GM18520 (cell line): ENCODE measurements around the gene WDR4.
"Not testable (repeated sequence)": the region's sequence is repeated elsewhere in the genome, so short reads cannot be mapped to it uniquely, and the experiment has no call there.

Experiments
- ATAC-seq: cut with Tn5 transposase; IDR thresholded peaks from one replicate; pipeline ENCODE4 v1.9.1; 2021; ENCODE audit not compliant: unreplicated experiment

The WDR4 gene

DNA sequence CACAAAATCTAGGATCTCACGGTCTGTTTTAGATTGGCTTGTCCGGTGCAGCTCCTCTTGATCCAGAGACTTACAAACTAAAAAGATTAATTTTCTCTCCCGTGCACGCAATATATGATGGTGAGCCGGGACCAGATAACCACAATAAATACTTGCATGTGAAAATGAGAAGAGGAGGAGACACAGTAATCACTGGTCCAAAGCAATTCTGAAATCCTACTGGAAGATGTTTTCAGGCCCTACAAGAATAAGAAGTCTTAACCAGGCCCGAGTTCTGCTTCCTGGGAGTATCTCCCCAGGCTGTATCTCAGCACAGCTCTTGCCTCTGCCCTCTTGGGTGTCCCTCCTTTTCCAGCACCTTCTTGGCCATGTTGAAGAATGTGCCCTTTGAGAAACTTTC is 1.0 kb upstream of the WDR4 start:
- no peak for ATAC-seq

DNA sequence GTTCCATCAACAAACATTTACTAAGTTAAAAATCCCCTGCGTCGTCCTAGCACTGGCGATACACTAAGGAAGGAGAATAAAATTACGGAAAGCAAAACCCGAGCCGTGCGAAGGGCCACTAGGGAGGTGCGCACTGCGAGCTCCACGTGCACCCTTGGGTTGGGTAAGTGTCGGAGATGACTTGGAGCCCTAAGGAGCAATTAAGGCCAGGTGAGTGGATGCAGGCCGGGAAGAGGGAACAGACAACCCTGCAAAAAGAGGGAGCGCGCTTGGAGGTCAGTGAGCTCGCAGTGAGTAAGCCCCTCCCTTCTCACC is 704 bp downstream of the WDR4 start:
- ATAC-seq: no peak

DNA sequence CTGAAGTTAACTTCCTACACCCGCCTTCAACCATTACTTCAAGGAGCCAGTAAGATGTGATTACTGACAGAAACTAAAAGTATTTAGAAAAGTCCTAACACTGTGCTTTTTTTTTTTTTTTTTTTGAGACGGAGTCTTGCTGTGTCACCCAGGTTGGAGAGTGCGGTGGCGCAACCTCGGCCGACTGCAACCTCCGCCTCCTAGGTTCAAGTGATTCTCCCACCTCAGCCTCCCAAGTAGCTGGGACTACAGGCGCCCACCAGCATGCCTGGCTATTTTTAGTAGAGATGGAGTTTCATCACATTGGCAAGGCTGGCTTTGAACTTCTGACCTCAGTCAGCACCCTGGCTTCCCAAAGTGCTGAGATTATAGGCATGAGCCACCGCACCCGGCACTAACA is 3.5 kb downstream of the WDR4 start:
- ATAC-seq: not testable (repeated sequence)

DNA sequence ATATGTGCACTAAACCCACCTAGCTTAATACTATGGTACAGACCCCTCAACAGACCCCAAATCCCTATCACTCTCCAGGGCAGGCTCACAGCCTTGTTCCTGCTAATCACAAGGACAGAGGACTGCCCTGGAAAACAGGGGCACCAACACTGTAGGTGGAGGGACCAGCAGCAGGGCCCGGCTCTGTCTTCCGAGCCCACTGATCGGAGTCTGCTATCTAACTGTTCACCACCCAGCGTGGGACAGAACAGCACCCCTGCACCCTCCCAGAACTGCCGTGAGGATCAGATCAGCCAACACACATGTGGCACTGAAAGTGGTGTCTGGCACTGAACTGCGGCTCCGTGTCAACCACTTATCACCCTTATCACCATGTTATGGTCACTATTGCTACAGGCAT is 6.2 kb downstream of the WDR4 start:
- no peak for ATAC-seq

DNA sequence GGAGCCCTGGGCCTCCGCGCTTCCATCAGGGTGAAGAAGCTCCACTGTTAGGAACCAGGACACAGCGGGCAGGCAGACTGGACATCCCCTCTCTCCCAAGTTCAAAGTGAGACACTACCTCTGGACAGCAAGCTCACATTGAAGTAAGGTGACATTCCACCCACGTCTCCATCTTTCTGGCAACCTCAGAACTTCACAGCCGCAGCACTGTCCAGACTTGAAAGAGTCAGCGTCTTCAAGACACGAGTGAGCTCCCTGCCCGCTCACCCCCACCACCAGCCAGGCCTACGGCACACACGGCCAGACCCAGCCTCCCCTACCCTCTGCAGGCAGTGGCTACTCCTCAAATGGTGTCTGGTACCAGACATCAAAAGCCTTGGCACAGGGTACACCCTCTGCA is 11.1 kb downstream of the WDR4 start:
- no peak for ATAC-seq

DNA sequence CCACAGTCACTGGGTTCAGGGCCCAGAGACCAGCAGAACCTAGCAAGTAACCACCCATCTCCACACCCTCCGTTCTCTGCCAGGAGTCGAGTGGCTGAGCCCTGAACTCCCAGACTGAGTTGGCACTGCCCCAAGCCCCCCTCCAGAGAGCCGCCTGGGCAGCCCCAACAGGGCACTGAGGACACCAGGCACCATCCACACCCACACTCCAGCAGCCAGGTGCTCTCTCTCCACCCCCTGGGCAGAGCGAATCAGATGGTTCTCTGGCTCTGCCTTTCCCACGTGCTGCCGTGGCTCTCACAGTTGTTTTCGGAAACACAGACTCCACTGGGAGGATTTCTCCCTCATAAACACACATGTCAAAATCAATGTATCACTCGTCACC is 13.6 kb downstream of the WDR4 start:
- ATAC-seq: no peak

DNA sequence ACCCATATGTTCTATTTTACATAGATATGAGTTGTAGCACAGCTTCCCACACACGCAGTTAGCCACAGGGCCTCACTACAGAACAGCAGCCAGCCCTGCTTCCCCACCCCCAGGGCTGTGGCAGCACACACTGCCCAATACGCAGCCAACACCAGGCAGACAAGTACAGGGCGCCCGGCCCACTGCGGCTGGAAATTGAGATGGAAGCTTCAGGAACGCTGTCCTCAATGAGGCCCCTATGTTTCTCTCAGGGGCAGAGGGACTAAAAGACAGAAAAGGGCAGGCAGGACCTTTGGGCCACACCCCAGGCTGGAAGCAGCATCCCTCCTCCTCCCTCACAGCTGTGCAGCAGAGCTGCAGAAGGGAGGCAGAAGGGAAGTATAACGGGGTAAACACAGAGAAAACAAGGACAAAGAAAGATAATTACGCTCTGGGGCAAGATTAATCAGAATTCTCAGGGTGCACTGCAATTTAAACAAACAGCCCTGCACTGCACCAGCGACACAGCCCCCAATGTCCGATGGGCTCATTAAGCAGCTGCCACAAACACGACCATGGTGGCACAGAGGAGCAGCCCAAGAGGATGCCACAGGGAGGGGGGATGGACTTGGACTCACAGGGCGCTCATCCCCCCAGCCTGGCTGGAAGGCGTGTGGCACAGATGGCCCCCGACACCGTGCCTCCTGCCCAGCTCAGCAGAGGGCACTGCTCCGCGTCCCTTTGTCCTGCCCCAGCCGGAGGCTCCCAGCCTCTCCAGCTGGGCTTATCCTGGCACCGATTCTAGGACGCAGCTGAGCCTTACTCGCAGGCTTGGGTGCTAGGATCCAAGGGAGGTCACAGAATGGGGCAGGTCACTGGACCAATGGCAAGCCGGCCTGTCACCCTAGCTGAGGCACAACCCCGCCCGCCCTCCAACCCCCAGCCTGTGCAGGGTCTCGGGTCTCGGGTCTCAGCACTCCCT is 14.2 kb downstream of the WDR4 start:
- ATAC-seq: no peak

DNA sequence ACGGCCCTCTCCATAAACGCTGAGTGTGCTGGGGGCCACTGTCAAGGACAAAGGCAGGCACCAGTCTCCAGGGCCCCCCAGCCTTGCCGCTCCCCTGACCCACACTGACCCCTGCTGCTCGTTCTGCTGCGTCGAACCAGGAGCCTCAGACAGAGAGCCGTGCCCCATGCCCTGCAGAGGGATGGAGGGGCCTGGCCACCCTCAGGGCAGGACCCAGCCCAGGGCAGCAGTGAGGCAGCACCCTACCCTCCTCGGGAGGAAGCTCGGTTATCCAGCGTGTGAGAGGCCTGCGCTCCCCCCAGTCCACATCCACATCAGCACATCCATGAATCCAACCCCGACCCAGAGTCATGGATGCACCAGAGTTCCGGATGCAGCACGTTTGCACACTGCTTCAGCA is 15.1 kb downstream of the WDR4 start:
- ATAC-seq: no peak

DNA sequence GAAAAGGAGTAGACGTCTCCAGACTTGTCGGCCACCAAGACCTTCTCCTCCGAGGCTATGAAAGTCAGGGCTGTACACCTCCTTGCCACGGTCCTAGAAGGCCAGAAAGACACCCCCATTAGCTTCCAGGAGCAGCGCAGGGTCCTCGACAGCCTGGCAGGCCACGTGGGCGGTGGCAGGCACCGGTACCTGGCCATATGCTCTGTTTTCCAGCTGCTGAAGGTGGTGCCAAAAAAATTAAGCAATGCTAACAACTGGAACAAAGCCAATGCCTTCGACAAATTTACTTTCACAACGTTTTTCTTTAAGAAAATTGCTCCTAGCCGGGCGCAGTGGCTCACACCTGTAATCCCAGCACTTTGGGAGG is 15.9 kb downstream of the WDR4 start:
- ATAC-seq: no peak

DNA sequence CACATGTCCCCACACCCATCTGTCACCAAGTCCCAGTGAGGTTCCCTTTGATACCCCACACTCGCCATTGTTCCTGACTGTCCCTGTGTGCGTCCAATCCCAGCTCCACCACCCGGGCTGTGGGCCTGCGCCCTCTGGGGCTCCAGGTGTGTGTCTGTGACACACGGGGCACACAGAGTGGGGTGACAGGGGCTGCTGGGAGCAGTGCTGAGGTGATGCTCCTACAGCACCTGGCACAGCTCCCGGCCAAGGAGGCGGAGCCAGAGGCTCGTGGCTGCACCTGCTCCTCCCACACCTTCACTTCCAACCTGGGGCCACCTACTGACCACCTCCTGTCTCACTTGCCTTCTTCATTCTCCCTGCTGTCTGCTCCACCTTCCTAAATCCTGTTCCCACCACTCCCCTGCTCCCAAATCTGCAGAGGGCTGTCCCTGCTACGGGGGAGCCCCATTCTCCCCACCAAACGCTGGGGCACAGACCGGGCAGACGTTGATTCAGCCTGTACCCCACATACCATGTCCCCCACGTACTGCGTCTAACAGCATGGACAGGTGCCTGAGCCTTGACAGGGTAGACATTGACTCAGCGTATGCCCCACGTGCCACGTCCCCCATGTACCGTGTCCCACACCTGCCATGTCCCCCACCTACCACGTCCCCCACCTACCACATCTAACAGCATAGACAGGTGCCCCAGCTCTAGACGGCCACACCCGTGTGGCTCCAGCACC is 16.4 kb downstream of the WDR4 start:
- ATAC-seq: no peak

DNA sequence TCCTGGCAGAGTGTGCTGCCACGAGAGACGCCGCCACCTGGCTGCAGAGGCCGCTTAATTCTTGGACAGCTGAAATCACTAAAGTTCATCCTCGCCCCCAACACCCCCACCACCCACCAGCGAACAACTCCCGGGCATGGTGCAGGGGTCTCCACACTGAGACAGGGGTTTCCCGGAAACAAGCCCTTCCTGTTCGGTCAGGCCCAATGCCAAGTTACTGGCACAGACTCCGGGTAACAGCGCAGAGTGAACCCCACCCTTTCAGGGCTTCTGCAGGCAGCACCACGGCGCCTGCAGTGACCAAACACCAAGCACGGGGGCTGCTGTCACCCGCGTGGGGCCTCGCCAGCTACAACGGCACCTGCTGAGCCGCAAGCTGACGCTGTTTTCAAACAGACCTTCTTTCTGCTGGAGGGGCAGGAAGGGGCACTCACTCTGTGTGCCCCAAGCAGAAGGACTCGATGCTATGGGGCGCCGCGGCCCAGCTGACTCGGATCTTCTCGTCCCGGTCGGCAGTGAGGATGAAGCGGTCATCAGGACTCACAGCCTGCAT is 17.4 kb downstream of the WDR4 start:
- ATAC-seq: no peak

DNA sequence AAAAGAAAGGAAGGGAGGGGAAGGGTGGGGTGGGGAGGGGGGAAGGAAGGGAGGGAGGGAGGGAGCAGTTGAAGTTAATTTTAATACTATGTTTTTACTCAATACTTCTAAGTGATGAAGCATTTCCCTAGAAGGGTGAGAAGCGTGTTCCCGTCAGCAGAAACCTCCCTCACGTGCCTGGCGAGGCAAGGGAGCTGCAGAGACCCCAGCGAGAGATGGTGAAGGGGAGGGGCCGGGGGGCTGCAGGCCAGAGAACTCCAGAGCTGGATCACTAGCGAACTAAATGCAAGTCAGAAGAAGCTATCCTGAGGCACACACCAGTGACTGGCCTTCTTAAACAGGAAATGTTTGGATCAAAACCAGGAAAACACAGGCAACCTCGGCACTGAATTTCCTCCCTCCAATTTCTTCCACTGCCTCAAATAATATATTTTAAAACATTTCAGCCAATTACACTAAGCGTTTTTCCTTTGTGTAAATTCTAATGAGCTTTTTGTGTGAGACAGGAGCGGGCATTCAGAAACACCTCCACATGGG is 18.0 kb downstream of the WDR4 start:
- no peak for ATAC-seq

DNA sequence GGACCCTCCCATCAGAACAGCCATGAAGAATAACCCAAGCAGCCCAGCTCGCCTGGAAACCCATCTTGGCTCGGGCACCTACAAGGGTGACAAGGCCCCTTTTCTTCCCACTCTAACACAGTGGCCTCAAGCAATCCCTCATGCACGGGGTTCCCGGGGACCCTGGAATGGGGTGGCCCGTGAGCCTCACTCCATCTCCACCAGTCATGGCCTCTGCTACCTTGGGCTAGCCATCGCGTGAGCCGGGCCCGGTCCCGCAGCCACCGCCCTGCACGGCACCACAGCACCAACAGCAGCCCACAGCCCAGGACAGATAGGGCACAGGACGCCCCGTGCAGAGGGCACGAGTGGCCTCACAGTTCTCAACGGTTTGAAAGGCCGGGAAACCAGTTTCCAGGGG is 19.0 kb downstream of the WDR4 start:
- ATAC-seq: no peak

DNA sequence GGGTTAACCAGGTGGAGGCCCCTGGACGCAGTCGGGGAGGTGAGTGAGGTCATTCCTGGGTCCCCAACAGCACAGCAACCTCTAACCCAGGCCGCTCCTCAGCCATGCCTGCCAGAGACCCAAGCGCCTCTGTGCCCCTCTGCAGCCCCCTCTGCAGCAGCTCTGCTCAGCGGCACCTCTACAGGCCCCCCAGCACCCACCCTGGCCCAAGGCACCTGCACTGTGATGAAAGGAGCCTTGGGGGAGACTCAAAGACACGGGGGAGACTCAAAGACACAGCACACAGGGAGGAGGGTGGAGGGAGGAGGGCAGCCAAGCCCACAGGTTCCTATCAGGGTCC is 19.5 kb downstream of the WDR4 start:
- no peak for ATAC-seq

DNA sequence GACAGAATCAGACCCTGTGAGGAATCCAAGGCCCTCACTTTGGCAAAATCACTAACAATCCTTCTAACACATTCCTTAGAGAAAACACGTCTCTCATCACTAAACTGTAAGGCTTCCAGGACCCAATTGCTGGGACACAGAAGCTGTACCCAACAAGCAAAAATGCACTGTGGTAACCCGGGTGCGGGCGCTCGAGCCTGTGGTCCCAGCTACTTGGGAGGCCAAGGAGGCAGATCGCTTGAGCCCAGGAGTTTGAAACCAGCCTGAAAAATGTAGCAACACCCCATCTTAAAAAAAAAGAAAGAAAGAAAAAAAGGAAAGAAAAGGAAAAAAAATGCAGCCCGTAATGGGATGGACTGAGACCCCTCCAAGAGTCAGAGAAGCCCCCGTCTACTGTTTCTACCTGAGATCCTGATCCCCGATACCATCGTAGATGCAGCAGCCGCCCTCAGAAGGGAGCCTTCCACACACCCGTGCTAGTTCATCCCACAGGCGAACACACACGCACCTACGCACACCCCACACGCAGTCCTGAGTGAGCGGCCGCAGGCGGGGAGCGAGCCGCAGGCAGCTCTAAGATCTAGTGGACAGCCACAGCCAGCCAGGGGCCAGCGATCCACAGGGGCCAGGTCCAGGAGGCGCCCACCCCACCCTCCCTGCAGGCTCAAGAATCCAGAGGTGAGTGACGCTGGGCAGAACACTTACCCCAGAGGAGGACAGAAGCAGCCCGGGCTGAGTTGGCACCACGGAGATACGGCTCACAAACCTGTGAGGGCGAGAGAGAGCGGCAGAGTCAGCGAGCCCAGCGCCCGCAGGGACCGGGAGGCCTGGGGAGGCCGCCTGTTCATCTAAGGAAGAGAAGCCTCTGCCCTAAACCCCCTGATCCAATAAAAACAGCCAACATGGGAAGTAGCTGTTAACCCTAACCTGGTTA is 20.1 kb downstream of the WDR4 start:
- ATAC-seq: no peak

DNA sequence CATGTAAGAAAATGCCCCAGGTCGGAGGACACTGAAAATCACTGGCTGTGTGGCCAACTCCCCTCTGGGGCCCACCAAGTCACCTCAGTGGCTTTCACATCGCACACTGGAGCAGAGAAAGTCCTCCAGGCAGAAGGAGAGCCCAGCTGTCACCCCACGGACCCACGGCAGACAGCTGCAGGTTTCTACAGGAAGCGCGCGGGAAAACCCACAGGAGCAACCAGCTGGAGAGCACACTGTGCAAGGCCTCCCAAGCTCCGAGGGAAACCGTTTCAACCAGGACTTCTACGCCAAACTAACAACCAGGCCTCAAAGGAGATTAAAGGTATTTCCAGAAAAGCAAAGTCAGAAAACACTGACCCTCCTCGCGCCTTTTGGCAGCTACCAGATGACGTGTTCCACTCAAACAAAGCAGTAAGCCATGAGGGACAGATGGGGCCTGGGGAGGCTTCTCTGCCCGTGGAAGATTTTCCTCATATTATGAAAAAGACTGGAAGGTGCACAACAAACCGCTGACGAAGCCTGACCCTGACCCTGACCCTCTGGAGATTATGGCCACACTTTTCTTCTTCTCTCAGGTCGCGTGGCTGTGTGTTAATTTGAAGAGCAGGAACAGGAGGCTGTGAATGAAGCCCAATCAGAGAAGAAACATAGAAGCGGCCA is 21.0 kb downstream of the WDR4 start:
- ATAC-seq: no peak

DNA sequence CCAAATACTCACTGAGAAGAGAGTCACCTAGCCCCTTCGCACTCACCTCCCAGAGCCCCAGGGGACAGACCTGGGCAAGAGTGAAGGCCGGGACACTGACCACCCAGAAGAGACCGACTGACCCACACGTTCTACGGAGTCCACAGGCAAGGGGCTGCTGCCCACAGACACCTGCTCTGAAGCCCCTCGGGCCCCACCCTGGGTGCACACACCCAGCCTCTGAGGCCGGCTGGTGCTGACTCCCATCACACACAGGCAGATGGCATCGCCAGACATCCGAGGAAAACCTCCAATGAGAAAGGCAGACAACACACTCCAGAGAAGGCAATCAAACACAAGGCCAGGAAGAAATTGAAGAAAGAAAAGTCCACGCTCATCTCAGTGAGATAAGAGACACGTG is 22.1 kb downstream of the WDR4 start:
- ATAC-seq: no peak

DNA sequence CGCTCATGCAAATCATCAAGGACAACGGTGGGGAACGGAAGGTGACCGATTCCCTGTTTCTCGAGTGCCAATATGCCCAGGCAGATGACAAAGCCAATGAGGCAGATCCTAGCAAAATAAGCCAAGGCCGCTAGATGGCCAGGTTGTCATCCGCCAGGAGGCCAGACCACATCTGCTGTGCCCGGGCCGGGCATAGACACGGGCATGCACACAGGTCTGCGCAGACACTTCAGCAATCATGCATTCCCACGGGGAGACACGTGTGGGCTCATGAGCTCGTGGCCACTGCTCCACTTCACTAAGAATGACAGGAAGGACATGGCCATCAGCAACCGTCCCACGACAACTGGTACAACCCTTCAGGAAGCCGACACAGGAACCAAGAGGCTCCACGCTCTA is 23.4 kb downstream of the WDR4 start:
- ATAC-seq: no peak

DNA sequence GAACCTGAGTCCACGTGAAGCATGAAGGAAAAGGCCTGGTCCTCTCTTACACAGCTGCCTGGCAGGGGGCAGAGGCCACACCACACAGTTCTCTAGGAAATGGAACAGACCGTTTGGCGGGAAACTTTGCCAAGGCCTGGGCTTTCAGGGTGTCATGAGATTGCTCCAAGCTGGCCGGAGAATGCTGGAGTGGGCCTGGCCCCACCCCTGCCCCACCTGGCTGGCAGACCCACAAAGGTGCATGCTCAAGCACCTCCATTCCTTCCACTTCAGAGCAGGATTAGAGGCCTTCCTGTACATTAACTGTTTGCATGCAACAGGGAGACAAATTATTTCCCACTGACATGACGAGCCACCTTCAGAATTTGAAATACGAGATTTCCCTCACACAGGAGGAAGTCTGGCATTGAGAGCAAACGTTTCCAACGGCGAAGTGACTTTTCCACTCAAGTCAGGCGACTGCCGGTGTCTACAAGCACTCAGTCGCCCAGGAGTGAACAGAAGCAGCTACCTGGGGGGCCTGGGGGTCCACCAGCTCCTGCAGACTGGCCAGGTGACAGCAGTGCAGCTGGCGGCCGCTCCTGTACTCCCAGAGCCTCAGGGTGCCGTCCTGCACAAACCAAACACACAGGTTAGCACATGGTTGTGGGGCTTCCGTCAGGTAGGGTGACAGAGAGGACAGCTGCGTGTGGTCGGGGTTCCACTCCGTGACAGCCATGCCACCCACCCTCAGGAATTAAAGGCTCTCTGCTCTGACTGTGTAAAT is 24.0 kb downstream of the WDR4 start:
- ATAC-seq: no peak
